ENCODE data around the gene ITGBL1. TPM values are rescaled to one million over a fixed set of nuclear protein-coding genes. Genes with fewer than 3 reads are reported as not detected.
"Not testable (repeated sequence)": the region's sequence is repeated elsewhere in the genome, so short reads cannot be mapped to it uniquely, and the experiment has no call there.

ITGBL1 gene
- total and polyA plus RNA-seq, 2 experiments from 2014 or later, result 0.29 TPM; not detected in 1

DNA sequence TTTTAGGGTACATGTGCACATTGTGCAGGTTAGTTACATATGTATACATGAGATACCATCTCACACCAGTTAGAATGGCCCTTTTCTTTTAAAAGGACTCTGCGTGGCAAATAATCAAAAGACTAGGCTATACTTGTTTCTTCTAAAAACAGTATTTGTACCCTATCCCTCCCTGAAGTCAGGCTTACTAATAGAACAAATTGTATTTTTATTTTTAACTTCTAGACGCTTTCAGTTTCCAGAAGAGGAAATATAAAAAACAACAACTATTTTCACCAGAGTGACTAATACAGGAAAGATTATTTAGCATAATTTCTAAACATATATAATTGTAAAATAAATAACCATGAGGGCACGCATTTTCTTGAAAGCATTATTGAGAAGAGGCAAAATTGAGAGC is 83.6 kb downstream of the ITGBL1 start:
- no peak for TF ChIP-seq ZNF331 (CRISPR knock-in tag; IDR thresholded peaks at IDR 0.05; ENCODE audit: low read depth)
- TF ChIP-seq CREB1 (CRISPR knock-in tag; IDR thresholded peaks at IDR 0.05; ENCODE audit: low read depth), result no peak
- no peak for TF ChIP-seq EZH2phosphoT487 (IDR thresholded peaks at IDR 0.05; ENCODE audit: unreplicated experiment)
- no peak for TF ChIP-seq POLR2AphosphoS5 (IDR thresholded peaks at IDR 0.05; ENCODE audit: low read depth)
- TF ChIP-seq, protein P1, sequence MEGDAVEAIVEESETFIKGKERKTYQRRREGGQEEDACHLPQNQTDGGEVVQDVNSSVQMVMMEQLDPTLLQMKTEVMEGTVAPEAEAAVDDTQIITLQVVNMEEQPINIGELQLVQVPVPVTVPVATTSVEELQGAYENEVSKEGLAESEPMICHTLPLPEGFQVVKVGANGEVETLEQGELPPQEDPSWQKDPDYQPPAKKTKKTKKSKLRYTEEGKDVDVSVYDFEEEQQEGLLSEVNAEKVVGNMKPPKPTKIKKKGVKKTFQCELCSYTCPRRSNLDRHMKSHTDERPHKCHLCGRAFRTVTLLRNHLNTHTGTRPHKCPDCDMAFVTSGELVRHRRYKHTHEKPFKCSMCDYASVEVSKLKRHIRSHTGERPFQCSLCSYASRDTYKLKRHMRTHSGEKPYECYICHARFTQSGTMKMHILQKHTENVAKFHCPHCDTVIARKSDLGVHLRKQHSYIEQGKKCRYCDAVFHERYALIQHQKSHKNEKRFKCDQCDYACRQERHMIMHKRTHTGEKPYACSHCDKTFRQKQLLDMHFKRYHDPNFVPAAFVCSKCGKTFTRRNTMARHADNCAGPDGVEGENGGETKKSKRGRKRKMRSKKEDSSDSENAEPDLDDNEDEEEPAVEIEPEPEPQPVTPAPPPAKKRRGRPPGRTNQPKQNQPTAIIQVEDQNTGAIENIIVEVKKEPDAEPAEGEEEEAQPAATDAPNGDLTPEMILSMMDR (conservative IDR thresholded peaks at IDR 0.05; ENCODE audit: low read depth in 2 of 2), result no peak
- no peak for TF ChIP-seq NANOG (IDR thresholded peaks at IDR 0.05; ENCODE audit: borderline replicate concordance)
- Mint-ChIP-seq H3K27ac (no peak overlapping the region), H3K4me3 (no peak overlapping the region), H3K9me3 (no peaks in the 10 kb centered on the region; the same call in 2 of the 3 replicates), H3K27me3 (ENCODE audit: insufficient read depth, low read depth, poor library complexity) (no peaks in the 10 kb centered on the region), H3K36me3 (ENCODE audit: low read depth) (no peaks in the 10 kb centered on the region), H3K4me1 (no peaks in the 10 kb centered on the region)
- no peaks in the 10 kb centered on the region for H3K4me1 ChIP-seq (ENCODE audit: insufficient read depth)
- ATAC-seq, result no peak
- no peak overlapping the region for H3K27ac ChIP-seq (ENCODE audit: low read depth)
- H3K36me3 ChIP-seq (ENCODE audit: insufficient read depth), result no peaks in the 10 kb centered on the region
- no peak overlapping the region for H3K4me3 ChIP-seq
- H3K79me2 ChIP-seq (replicated peaks; ENCODE audit: insufficient read depth), result no peaks in the 10 kb centered on the region
- no peak overlapping the region for H2AFZ ChIP-seq
- H3K27me3 ChIP-seq (ENCODE audit: insufficient read depth), result no peaks in the 10 kb centered on the region
- H3F3A ChIP-seq (replicated peaks; ENCODE audit: low read depth), result no peaks in the 10 kb centered on the region
- no peaks in the 10 kb centered on the region for H4K20me1 ChIP-seq (replicated peaks; ENCODE audit: insufficient read depth)
- H3K9me2 ChIP-seq (ENCODE audit: insufficient read depth), result no peaks in the 10 kb centered on the region
- DNase-seq (ENCODE audit: low spot score), result no peak
- no peak overlapping the region for H3K4me2 ChIP-seq

DNA sequence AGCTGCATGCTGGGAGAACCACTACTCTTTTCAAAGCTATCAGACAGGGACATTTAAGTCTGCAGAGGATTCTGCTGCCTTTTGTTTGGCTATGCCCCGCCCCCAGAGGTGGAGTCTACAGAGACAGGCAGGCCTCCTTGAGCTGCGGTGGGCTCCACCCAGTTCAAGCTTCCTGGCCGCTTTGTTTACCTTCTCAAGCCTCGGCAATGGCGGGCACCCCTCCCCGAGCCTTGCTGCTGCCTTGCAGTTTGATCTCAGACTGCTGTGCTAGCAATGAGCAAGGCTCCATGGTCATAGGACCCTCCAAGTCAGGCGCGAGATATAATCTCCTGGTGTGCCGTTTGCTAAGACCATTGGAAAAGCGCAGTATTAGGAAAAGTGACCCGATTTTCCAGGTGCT is 92.1 kb downstream of the ITGBL1 start:
- H3K27ac Mint-ChIP-seq; DNase-seq (ENCODE audit: low spot score); H3K9me2 ChIP-seq (ENCODE audit: insufficient read depth); H3K79me2 ChIP-seq (replicated peaks; ENCODE audit: insufficient read depth); H3K4me1 Mint-ChIP-seq; H4K20me1 ChIP-seq (replicated peaks; ENCODE audit: insufficient read depth); H3K27me3 Mint-ChIP-seq (ENCODE audit: insufficient read depth, low read depth, poor library complexity); ATAC-seq; H3K4me2 ChIP-seq; H3F3A ChIP-seq (replicated peaks; ENCODE audit: low read depth); H3K4me3 Mint-ChIP-seq; H3K36me3 ChIP-seq (ENCODE audit: insufficient read depth); H3K4me3 ChIP-seq; H3K36me3 Mint-ChIP-seq (ENCODE audit: low read depth); H2AFZ ChIP-seq; H3K27ac ChIP-seq (ENCODE audit: low read depth); H3K27me3 ChIP-seq (ENCODE audit: insufficient read depth); H3K4me1 ChIP-seq (ENCODE audit: insufficient read depth): not testable (repeated sequence)
- H3K9me3 Mint-ChIP-seq, result peaks cover 13% of the 10 kb centered on the region

DNA sequence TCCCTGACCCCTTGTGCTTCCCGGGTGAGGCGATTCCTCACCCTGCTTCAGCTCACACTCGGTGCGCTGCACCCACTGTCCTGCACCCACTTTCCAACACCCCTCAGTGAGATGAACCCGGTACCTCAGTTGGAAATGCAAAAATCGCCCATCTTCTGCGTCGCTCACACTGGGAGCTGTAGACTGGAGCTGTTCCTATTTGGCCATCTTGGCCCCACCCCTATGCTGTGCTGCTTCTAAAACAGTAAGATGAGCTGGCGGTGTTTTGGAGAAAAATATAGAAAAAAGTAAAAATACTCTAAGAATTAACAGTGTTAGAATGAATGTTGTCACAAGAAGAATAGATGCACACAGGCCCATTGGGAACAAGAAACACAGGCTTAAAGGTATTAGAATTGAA is 92.5 kb downstream of the ITGBL1 start:
- Histone ChIP-seq H3F3A (replicated peaks; ENCODE audit: low read depth) (no peaks in the 10 kb centered on the region), H3K9me2 (ENCODE audit: insufficient read depth) (no peaks in the 10 kb centered on the region), H4K20me1 (replicated peaks; ENCODE audit: insufficient read depth) (no peaks in the 10 kb centered on the region), H2AFZ (no peak overlapping the region), H3K4me3 (no peak overlapping the region), H3K27me3 (ENCODE audit: insufficient read depth) (no peaks in the 10 kb centered on the region), H3K36me3 (ENCODE audit: insufficient read depth) (no peaks in the 10 kb centered on the region), H3K79me2 (replicated peaks; ENCODE audit: insufficient read depth) (no peaks in the 10 kb centered on the region), H3K27ac (ENCODE audit: low read depth) (no peak overlapping the region), H3K4me2 (no peak overlapping the region), H3K4me1 (ENCODE audit: insufficient read depth) (no peaks in the 10 kb centered on the region)
- Mint-ChIP-seq H3K36me3 (ENCODE audit: low read depth) (peaks cover 9% of the 10 kb centered on the region; the same call in 1 of the 3 replicates), H3K4me1 (no peaks in the 10 kb centered on the region), H3K27me3 (ENCODE audit: insufficient read depth, low read depth, poor library complexity) (peaks cover 4% of the 10 kb centered on the region), H3K4me3 (no peak overlapping the region), H3K27ac (no peak overlapping the region), H3K9me3 (peaks cover 13% of the 10 kb centered on the region)
- no peak for DNase-seq (ENCODE audit: low spot score)
- TF ChIP-seq ZNF331 (CRISPR knock-in tag; IDR thresholded peaks at IDR 0.05; ENCODE audit: low read depth), result no peak
- no peak for TF ChIP-seq STAT1 (IDR thresholded peaks at IDR 0.05; ENCODE audit: unreplicated experiment)
- TF ChIP-seq, protein P1 (conservative IDR thresholded peaks at IDR 0.05; ENCODE audit: low read depth in 2 of 2), result no peak
- TF ChIP-seq, protein P2, sequence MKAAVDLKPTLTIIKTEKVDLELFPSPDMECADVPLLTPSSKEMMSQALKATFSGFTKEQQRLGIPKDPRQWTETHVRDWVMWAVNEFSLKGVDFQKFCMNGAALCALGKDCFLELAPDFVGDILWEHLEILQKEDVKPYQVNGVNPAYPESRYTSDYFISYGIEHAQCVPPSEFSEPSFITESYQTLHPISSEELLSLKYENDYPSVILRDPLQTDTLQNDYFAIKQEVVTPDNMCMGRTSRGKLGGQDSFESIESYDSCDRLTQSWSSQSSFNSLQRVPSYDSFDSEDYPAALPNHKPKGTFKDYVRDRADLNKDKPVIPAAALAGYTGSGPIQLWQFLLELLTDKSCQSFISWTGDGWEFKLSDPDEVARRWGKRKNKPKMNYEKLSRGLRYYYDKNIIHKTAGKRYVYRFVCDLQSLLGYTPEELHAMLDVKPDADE (IDR thresholded peaks at IDR 0.05), result no peak
- TF ChIP-seq EZH2 (IDR thresholded peaks at IDR 0.05; ENCODE audit: low read depth, unreplicated experiment), result no peak
- no peak for TF ChIP-seq NANOG (IDR thresholded peaks at IDR 0.05; ENCODE audit: borderline replicate concordance)
- ATAC-seq, result no peak

All from GM23338 (cell line).